Epithelial cell of proximal tubule (primary cell): ENCODE measurements around the gene CD226. TPM values are rescaled to one million over a fixed set of nuclear protein-coding genes. Genes with fewer than 3 reads are reported as not detected.
"Not testable (repeated sequence)": the region's sequence is repeated elsewhere in the genome, so short reads cannot be mapped to it uniquely, and the experiment has no call there.

ENCODE experiments used
- DNase-seq: peaks from one replicate; pipeline ENCODE4 v3.0.0-alpha.2; 2011; ENCODE audit warnings: low read depth
- H3K4me3 ChIP-seq: 2 replicates; pipeline ENCODE4 v1.5.1; 2011; ENCODE audit warnings: low read depth, mild to moderate bottlenecking, low read length
- total RNA-seq: library from RNA; depleted of rRNA; stranded (reverse); fragments of >200 nt; gene quantifications from 2 replicates; pipeline ENCODE4 v1.2.3, GENCODE V29; 2015
- TF ChIP-seq, protein P1 (sequence below): conservative IDR thresholded peaks from 2 replicates; pipeline ENCODE4 v1.5.1; 2012; ENCODE audit warnings: low read depth, mild to moderate bottlenecking, low read length

Gene CD226
- total RNA-seq, 1 donor from 2014 or later = 0.12 TPM

GRCh38 chr18:69839497-69839896 is 108.2 kb downstream of the CD226 start:
- TF ChIP-seq, protein P1, sequence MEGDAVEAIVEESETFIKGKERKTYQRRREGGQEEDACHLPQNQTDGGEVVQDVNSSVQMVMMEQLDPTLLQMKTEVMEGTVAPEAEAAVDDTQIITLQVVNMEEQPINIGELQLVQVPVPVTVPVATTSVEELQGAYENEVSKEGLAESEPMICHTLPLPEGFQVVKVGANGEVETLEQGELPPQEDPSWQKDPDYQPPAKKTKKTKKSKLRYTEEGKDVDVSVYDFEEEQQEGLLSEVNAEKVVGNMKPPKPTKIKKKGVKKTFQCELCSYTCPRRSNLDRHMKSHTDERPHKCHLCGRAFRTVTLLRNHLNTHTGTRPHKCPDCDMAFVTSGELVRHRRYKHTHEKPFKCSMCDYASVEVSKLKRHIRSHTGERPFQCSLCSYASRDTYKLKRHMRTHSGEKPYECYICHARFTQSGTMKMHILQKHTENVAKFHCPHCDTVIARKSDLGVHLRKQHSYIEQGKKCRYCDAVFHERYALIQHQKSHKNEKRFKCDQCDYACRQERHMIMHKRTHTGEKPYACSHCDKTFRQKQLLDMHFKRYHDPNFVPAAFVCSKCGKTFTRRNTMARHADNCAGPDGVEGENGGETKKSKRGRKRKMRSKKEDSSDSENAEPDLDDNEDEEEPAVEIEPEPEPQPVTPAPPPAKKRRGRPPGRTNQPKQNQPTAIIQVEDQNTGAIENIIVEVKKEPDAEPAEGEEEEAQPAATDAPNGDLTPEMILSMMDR = no peak
- no peak overlapping the region for H3K4me3 ChIP-seq
- DNase-seq = no peak

GRCh38 chr18:69838620-69839411 is 108.9 kb downstream of the CD226 start:
- no peak overlapping the region for H3K4me3 ChIP-seq
- TF ChIP-seq, protein P1 = no peak
- DNase-seq = no peak

DNA sequence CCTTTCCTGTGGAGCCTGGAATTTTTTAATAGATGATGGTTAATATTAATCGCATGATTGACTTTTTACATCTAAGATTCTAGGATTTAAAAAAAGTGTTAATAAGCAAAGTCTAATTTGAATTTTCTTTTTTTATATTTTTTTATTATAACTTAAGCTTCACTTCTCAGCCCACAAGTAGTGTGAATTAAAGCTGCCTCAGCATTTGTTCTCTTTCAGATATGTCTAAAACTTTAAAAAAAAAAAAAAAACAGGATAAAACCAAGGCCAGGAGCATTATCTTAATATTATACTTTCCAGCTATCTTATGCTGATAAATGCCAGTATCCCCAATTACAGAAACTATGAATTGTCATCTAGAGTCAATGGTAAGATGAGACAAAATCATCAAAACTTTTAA is 109.7 kb downstream of the CD226 start:
- no peak overlapping the region for H3K4me3 ChIP-seq
- TF ChIP-seq, protein P1 = no peak
- DNase-seq = no peak

DNA sequence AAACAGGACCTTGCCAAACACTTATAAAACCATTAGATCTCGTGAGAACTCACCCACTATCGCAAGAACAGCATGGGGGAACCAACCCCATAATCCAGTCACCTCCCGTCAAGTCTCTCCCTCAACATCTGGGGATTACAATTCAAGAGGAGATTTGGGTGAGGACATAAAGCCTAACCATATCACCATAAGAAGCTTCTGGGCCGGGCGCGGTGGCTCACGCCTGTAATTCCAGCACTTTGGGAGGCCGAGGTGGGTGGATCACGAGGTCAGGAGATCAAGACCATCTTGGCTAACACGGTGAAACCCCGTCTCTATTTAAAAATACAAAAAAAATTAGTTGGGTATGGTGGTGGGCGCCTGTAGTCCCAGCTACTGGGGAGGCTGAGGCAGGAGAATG is 112.7 kb downstream of the CD226 start:
- H3K4me3 ChIP-seq, DNase-seq: not testable (repeated sequence)

DNA sequence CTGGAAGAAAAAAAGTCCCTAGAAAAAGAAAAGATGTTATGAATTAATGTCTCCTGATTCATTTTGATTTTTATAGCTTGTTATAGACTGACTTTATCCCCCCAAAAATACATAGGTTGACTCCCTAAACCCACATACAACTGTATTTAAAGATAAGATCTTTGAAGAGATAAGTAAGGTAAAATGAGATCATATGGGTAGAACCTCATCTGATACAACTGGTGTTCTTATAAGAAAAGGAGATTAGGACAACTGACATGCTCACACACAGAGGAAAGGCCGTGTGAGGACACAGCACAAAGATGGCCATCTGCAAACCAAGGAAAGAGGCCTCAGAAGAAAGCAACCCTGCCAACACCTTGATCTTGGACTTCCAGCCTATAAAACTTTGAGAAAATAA is 117.5 kb downstream of the CD226 start:
- TF ChIP-seq, protein P1 = no peak
- H3K4me3 ChIP-seq = no peak overlapping the region
- no peak for DNase-seq

DNA sequence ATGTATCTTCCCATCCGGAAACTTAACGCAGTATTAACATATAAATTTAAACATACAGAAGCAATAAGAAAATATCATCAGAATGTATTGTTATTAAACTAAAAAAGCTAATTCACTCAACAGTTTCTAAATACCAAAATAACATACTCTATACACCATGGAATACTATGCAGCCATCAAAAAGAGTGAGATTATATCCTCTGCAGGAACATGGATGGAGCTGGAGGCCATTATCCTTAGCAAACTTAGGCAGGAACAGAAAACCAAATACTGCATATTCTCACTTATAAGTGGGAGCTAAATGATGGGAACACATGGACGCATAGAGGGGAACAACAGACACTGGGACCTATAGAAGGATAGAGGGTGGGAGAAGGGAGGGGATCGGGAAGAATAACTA is 127.1 kb downstream of the CD226 start:
- no peak for DNase-seq
- TF ChIP-seq, protein P1 = no peak
- no peak overlapping the region for H3K4me3 ChIP-seq

- TF ChIP-seq, protein P1 = no peak
- H3K4me3 ChIP-seq = no peak overlapping the region
- DNase-seq = no peak
Measured at GRCh38 chr18:69819460-69819859, 128.2 kb downstream of the CD226 start.
